ENCODE results near the gene SULT1A3.
"Not testable (repeated sequence)": the region's sequence is repeated elsewhere in the genome, so short reads cannot be mapped to it uniquely, and the experiment has no call there.

SULT1A3 gene

GRCh38 chr16:30180741-30181140 lies 18.3 kb upstream of the SULT1A3 start:
- no peaks in the 10 kb centered on the region for H3K36me3 ChIP-seq (ENCODE audit: insufficient read depth, low read length)
- no peak overlapping the region for H2AFZ ChIP-seq (ENCODE audit: low read depth, low read length)
- peaks cover 2% of the 10 kb centered on the region for H3K27me3 ChIP-seq (ENCODE audit: insufficient read depth, low read length)
- peaks cover 13% of the 10 kb centered on the region for H3K4me1 ChIP-seq (ENCODE audit: insufficient read depth, low read length)
- H3K9me3 ChIP-seq (ENCODE audit: low read length): no peaks in the 10 kb centered on the region
- no peak overlapping the region for H3K4me3 ChIP-seq (ENCODE audit: low read length)

- Histone ChIP-seq H3K27me3 (ENCODE audit: insufficient read depth, low read length) (peaks cover 2% of the 10 kb centered on the region), H2AFZ (ENCODE audit: low read depth, low read length) (peak within 1 kb of the TSS; percentile 72), H3K36me3 (ENCODE audit: insufficient read depth, low read length) (peaks cover 4% of the 10 kb centered on the region), H3K4me1 (ENCODE audit: insufficient read depth, low read length) (peaks cover 13% of the 10 kb centered on the region), H3K9me3 (ENCODE audit: low read length) (no peaks in the 10 kb centered on the region), H3K4me3 (ENCODE audit: low read length) (peak within 1 kb of the TSS; percentile 79)
Observed at GRCh38 chr16:30183233-30184095, 15.6 kb upstream of the SULT1A3 start, which contains the start of gene CORO1A. TSS of gene CORO1A (plus strand) at chr16:30183602. CDS start at chr16:30185210, 1,608 bp downstream.

GRCh38 chr16:30184096-30184890 lies 14.8 kb upstream of the SULT1A3 start:
- H3K27me3 ChIP-seq (ENCODE audit: insufficient read depth, low read length): no peaks in the 10 kb centered on the region
- peak overlapping the region; percentile 79 for H3K4me3 ChIP-seq (ENCODE audit: low read length)
- H3K4me1 ChIP-seq (ENCODE audit: insufficient read depth, low read length): peaks cover 13% of the 10 kb centered on the region
- peaks cover 4% of the 10 kb centered on the region for H3K36me3 ChIP-seq (ENCODE audit: insufficient read depth, low read length)
- peak overlapping the region; percentile 72 for H2AFZ ChIP-seq (ENCODE audit: low read depth, low read length)
- no peaks in the 10 kb centered on the region for H3K9me3 ChIP-seq (ENCODE audit: low read length)

- H3K9me3 ChIP-seq (ENCODE audit: low read length): no peaks in the 10 kb centered on the region
- H3K4me1 ChIP-seq (ENCODE audit: insufficient read depth, low read length): peaks cover 13% of the 10 kb centered on the region
- no peaks in the 10 kb centered on the region for H3K27me3 ChIP-seq (ENCODE audit: insufficient read depth, low read length)
- H3K36me3 ChIP-seq (ENCODE audit: insufficient read depth, low read length): peaks cover 4% of the 10 kb centered on the region
- H2AFZ ChIP-seq (ENCODE audit: low read depth, low read length): no peak overlapping the region
- H3K4me3 ChIP-seq (ENCODE audit: low read length): no peak overlapping the region
Observed at GRCh38 chr16:30184891-30185682, 14.0 kb upstream of the SULT1A3 start.

- H3K27me3 ChIP-seq (ENCODE audit: insufficient read depth, low read length): no peaks in the 10 kb centered on the region
- no peak overlapping the region for H3K4me3 ChIP-seq (ENCODE audit: low read length)
- no peaks in the 10 kb centered on the region for H3K9me3 ChIP-seq (ENCODE audit: low read length)
- peaks cover 4% of the 10 kb centered on the region for H3K36me3 ChIP-seq (ENCODE audit: insufficient read depth, low read length)
- peaks cover 13% of the 10 kb centered on the region for H3K4me1 ChIP-seq (ENCODE audit: insufficient read depth, low read length)
- no peak overlapping the region for H2AFZ ChIP-seq (ENCODE audit: low read depth, low read length)
Observed at GRCh38 chr16:30185683-30186421, 13.2 kb upstream of the SULT1A3 start.

- H2AFZ ChIP-seq (ENCODE audit: low read depth, low read length): no peak overlapping the region
- H3K9me3 ChIP-seq (ENCODE audit: low read length): no peaks in the 10 kb centered on the region
- no peaks in the 10 kb centered on the region for H3K27me3 ChIP-seq (ENCODE audit: insufficient read depth, low read length)
- H3K36me3 ChIP-seq (ENCODE audit: insufficient read depth, low read length): peaks cover 4% of the 10 kb centered on the region
- peaks cover 13% of the 10 kb centered on the region for H3K4me1 ChIP-seq (ENCODE audit: insufficient read depth, low read length)
- H3K4me3 ChIP-seq (ENCODE audit: low read length): no peak overlapping the region
Observed at GRCh38 chr16:30186444-30186781, 12.6 kb upstream of the SULT1A3 start.

GRCh38 chr16:30186782-30187555 lies 12.1 kb upstream of the SULT1A3 start:
- Histone ChIP-seq H2AFZ (ENCODE audit: low read depth, low read length) (no peak overlapping the region), H3K27me3 (ENCODE audit: insufficient read depth, low read length) (no peaks in the 10 kb centered on the region), H3K4me3 (ENCODE audit: low read length) (no peak overlapping the region), H3K4me1 (ENCODE audit: insufficient read depth, low read length) (peaks cover 13% of the 10 kb centered on the region), H3K9me3 (ENCODE audit: low read length) (no peaks in the 10 kb centered on the region), H3K36me3 (ENCODE audit: insufficient read depth, low read length) (peaks cover 4% of the 10 kb centered on the region)

- Histone ChIP-seq H3K9me3 (ENCODE audit: low read length) (no peaks in the 10 kb centered on the region), H3K36me3 (ENCODE audit: insufficient read depth, low read length) (peaks cover 4% of the 10 kb centered on the region), H2AFZ (ENCODE audit: low read depth, low read length) (no peak overlapping the region), H3K27me3 (ENCODE audit: insufficient read depth, low read length) (no peaks in the 10 kb centered on the region), H3K4me3 (ENCODE audit: low read length) (no peak overlapping the region), H3K4me1 (ENCODE audit: insufficient read depth, low read length) (peaks cover 13% of the 10 kb centered on the region)
Observed at GRCh38 chr16:30187556-30187865, 11.5 kb upstream of the SULT1A3 start.

- Histone ChIP-seq H3K27me3 (ENCODE audit: insufficient read depth, low read length) (no peaks in the 10 kb centered on the region), H3K9me3 (ENCODE audit: low read length) (no peaks in the 10 kb centered on the region), H3K4me1 (ENCODE audit: insufficient read depth, low read length) (peaks cover 9% of the 10 kb centered on the region), H3K36me3 (ENCODE audit: insufficient read depth, low read length) (peaks cover 4% of the 10 kb centered on the region), H2AFZ (ENCODE audit: low read depth, low read length) (no peak overlapping the region), H3K4me3 (ENCODE audit: low read length) (no peak overlapping the region)
Observed at GRCh38 chr16:30187971-30188561, 11.0 kb upstream of the SULT1A3 start.

- not testable (repeated sequence) for H3K4me3 ChIP-seq (ENCODE audit: low read length); H3K9me3 ChIP-seq (ENCODE audit: low read length); H3K36me3 ChIP-seq (ENCODE audit: insufficient read depth, low read length); H3K4me1 ChIP-seq (ENCODE audit: insufficient read depth, low read length); H3K27me3 ChIP-seq (ENCODE audit: insufficient read depth, low read length); H2AFZ ChIP-seq (ENCODE audit: low read depth, low read length)
Observed at GRCh38 chr16:30191158-30191557, 7.9 kb upstream of the SULT1A3 start.

- H2AFZ ChIP-seq (ENCODE audit: low read depth, low read length); H3K27me3 ChIP-seq (ENCODE audit: insufficient read depth, low read length); H3K9me3 ChIP-seq (ENCODE audit: low read length); H3K4me3 ChIP-seq (ENCODE audit: low read length); H3K36me3 ChIP-seq (ENCODE audit: insufficient read depth, low read length); H3K4me1 ChIP-seq (ENCODE audit: insufficient read depth, low read length): not testable (repeated sequence)
Observed at GRCh38 chr16:30193098-30193497, 6.0 kb upstream of the SULT1A3 start.

- not testable (repeated sequence) for H2AFZ ChIP-seq (ENCODE audit: low read depth, low read length); H3K9me3 ChIP-seq (ENCODE audit: low read length); H3K27me3 ChIP-seq (ENCODE audit: insufficient read depth, low read length); H3K36me3 ChIP-seq (ENCODE audit: insufficient read depth, low read length); H3K4me1 ChIP-seq (ENCODE audit: insufficient read depth, low read length)
- H3K4me3 ChIP-seq (ENCODE audit: low read length): peak within 1 kb of the TSS; percentile 52
Observed at GRCh38 chr16:30193615-30194014, 5.4 kb upstream of the SULT1A3 start, which contains the start of the genes BOLA2B and SLX1A. TSS of gene BOLA2B (minus strand) at chr16:30193666. CDS start at chr16:30193595, 71 bp downstream. TSS of gene SLX1A (plus strand) at chr16:30193875. CDS start at chr16:30194085, 210 bp downstream.

Data from neuron (in vitro differentiated cells).